Endothelial cell of umbilical vein (primary cell): ENCODE results near the gene CEP250. TPM values are rescaled to one million over a fixed set of nuclear protein-coding genes. Genes with fewer than 3 reads are reported as not detected.
A peak's percentile ranks its signal among the peaks of the same experiment; 100 is the strongest.

ENCODE experiments used
- BruUV-seq: library from RNA; stranded (reverse); fragments of 400-500 nt; replicated peaks from 2 replicates; lab custom pipeline; 2021; lab: Mats Ljungman, UMichigan
- CTCF ChIA-PET: fragments of 300-600, 350-600 bp; sonication (Branson Sonifier 250); formaldehyde crosslinking; loops from one replicate; lab custom pipeline; 2021; ENCODE audit warnings: antibody characterized with exemption, inconsistent platforms; lab: Charles Lee
- POLR2A ChIA-PET: fragments of 300-600, 350-600 bp; sonication (Branson Sonifier 250); formaldehyde crosslinking; loops from one replicate; lab custom pipeline; 2021; ENCODE audit warnings: antibody characterized with exemption, inconsistent platforms; lab: Charles Lee
- DNase-seq: peaks from one replicate; pipeline ENCODE4 v3.0.0-alpha.2; 2011; ENCODE audit warnings: low read depth, low spot score
- FAIRE-seq: peaks from 2 replicates; lab custom pipeline; 2011; peaks lifted over from hg19 to GRCh38; lab: Jason Lieb, UNC
- H2AFZ ChIP-seq: 2 replicates; pipeline ENCODE4 v1.6.0; 2012; ENCODE audit warnings: low read depth, low read length, control low read depth, inconsistent platforms
- H3K27ac ChIP-seq: 2 replicates; pipeline ENCODE4 v1.5.1; 2011; ENCODE audit warnings: low read depth, mild to moderate bottlenecking, control low read depth, low read length, moderate library complexity; ENCODE audit not compliant: insufficient read depth
- H3K27me3 ChIP-seq, 2 experiments: 2 replicates each; pipeline versions ENCODE4 v1.6.0 to v1.6.1; 2011; ENCODE audit warnings: low read length in 2 of 2, mixed read lengths in 1 of 2; ENCODE audit not compliant: control insufficient read depth in 2 of 2, insufficient read depth in 2 of 2
- H3K36me3 ChIP-seq, 2 experiments: 2 replicates in 1 of 2; 3 replicates in 1 of 2; pipeline ENCODE4 v1.5.1; 2011; ENCODE audit warnings: low read length in 2 of 2, mild to moderate bottlenecking in 1 of 2, moderate library complexity in 1 of 2; ENCODE audit not compliant: control insufficient read depth in 2 of 2, insufficient read depth in 2 of 2; ENCODE audit errors: extremely low read depth in 1 of 2
- H3K4me1 ChIP-seq: 3 replicates; pipeline ENCODE4 v1.5.1; 2011; ENCODE audit warnings: mild to moderate bottlenecking, low read length; ENCODE audit not compliant: control insufficient read depth, insufficient read depth; ENCODE audit errors: extremely low read depth
- H3K4me2 ChIP-seq: 2 replicates; pipeline ENCODE4 v1.6.1; 2011; ENCODE audit warnings: low read length, control low read depth, mixed read lengths; ENCODE audit not compliant: insufficient read depth
- H3K4me3 ChIP-seq, 3 experiments: fragments of 200-600 bp in 1 of 3; sonication (generic), shearing (Covaris generic) in 1 of 3; replicated peaks in 1 of 3; 2 replicates each; pipeline ENCODE4 v1.5.1; 2011 to 2016; ENCODE audit warnings: control low read depth in 3 of 3, low read length in 3 of 3, mild to moderate bottlenecking in 2 of 3, inconsistent platforms in 1 of 3, low read depth in 1 of 3, moderate library complexity in 1 of 3; ENCODE audit not compliant: insufficient read depth in 1 of 3
- H3K79me2 ChIP-seq: 2 replicates; pipeline ENCODE4 v1.6.0; 2012; ENCODE audit warnings: low read length, inconsistent platforms; ENCODE audit not compliant: control insufficient read depth, insufficient read depth
- H3K9ac ChIP-seq: replicated peaks from 2 replicates; pipeline ENCODE3; 2011; ENCODE audit warnings: low read length, control low read depth; ENCODE audit not compliant: insufficient read depth; ENCODE audit errors: extremely low read depth
- H3K9me1 ChIP-seq: replicated peaks from 3 replicates; pipeline ENCODE4 v1.6.0; 2011; ENCODE audit warnings: mild to moderate bottlenecking, low read length; ENCODE audit not compliant: control insufficient read depth, insufficient read depth; ENCODE audit errors: extremely low read depth
- H3K9me3 ChIP-seq: replicated peaks from 2 replicates; pipeline ENCODE4 v1.5.1; 2012; ENCODE audit warnings: low read length, inconsistent platforms; ENCODE audit not compliant: control insufficient read depth, insufficient read depth
- H4K20me1 ChIP-seq: replicated peaks from 2 replicates; pipeline ENCODE3; 2011; ENCODE audit warnings: mild to moderate bottlenecking, low read length; ENCODE audit not compliant: control insufficient read depth, insufficient read depth; ENCODE audit errors: extremely low read depth
- EZH2 ChIP-seq: IDR thresholded peaks from 2 replicates; pipeline ENCODE4 v1.6.1; 2012; ENCODE audit warnings: borderline replicate concordance, low read depth, mild to moderate bottlenecking, moderate library complexity, low read length, inconsistent platforms; ENCODE audit not compliant: severe bottlenecking
- FOS ChIP-seq: IDR thresholded peaks from 2 replicates; pipeline ENCODE4 v1.6.1; 2011; ENCODE audit warnings: mild to moderate bottlenecking, low read length, moderate library complexity, borderline replicate concordance; ENCODE audit not compliant: insufficient read depth
- GATA2 ChIP-seq: IDR thresholded peaks from 2 replicates; pipeline ENCODE4 v1.7.0; 2011; ENCODE audit warnings: low read depth, mild to moderate bottlenecking, moderate library complexity, mixed read lengths, low read length; ENCODE audit not compliant: insufficient read length, insufficient read depth
- JUN ChIP-seq: IDR thresholded peaks from 2 replicates; pipeline ENCODE4 v1.6.1; 2011; ENCODE audit warnings: borderline replicate concordance, low read depth; ENCODE audit not compliant: insufficient read length, insufficient read depth
- MYC ChIP-seq: IDR thresholded peaks from one replicate; pipeline ENCODE4 v1.6.1; 2011; ENCODE audit warnings: mild to moderate bottlenecking, low read depth, low read length
- POLR2A ChIP-seq: IDR thresholded peaks from 2 replicates; pipeline ENCODE4 v1.6.1; 2012; ENCODE audit warnings: low read depth, mild to moderate bottlenecking, control low read depth, low read length
- POLR2AphosphoS5 ChIP-seq: IDR thresholded peaks from 2 replicates; pipeline ENCODE4 v1.6.1; 2012; ENCODE audit warnings: low read depth, mild to moderate bottlenecking, control low read depth, low read length, moderate library complexity; ENCODE audit not compliant: insufficient read depth
- dilution Hi-C: fragments of 300-500 bp; cut with MboI; formaldehyde crosslinking; loops from one replicate; pipeline ENCODE4 v1.15.0; 2019; ENCODE audit warnings: low sequenced_read_pairs; ENCODE audit not compliant: extremely low pct_ligation_motif_present
- intact Hi-C: fragments of 100-400 bp; cut with micrococcal nuclease; formaldehyde crosslinking; loops from one replicate; pipeline ENCODE4 v1.10.0; 2022
- polyA plus RNA-seq, 4 experiments: library from polyadenylated mRNA; depleted of rRNA in 3 of 4; stranded (reverse) in 3 of 4; unstranded in 1 of 4; fragments of >200 nt; gene quantifications; 2 replicates each; pipeline versions ENCODE4 v1.2.1 to v1.2.3, GENCODE V29; 2011 to 2012; ENCODE audit warnings: missing spikeins in 1 of 4
- total RNA-seq: library from RNA; stranded (reverse); gene quantifications from 2 replicates; pipeline ENCODE4 v1.2.3, GENCODE V29; 2021
- TF ChIP-seq, protein P1 (sequence below), 2 donors: IDR thresholded peaks; 1 replicate in 1 of 2; 2 replicates in 1 of 2; pipeline ENCODE4 v1.5.1; 2011; ENCODE audit warnings: low read length in 2 of 2, mild to moderate bottlenecking in 2 of 2, moderate library complexity in 2 of 2, control low read depth in 1 of 2, inconsistent platforms in 1 of 2, low read depth in 1 of 2; ENCODE audit not compliant: insufficient read depth in 1 of 2; ENCODE audit errors: extremely low read depth in 1 of 2
- TF ChIP-seq, protein P2 (sequence below): IDR thresholded peaks from 2 replicates; pipeline ENCODE4 v1.6.1; 2011; ENCODE audit not compliant: insufficient read depth, insufficient read length

The CEP250 gene
- total and polyA plus RNA-seq, 2 donors (not counting 3 experiments of a cell fraction or from before 2014, with no cell fraction given): 5.3 to 58.9 TPM

DNA sequence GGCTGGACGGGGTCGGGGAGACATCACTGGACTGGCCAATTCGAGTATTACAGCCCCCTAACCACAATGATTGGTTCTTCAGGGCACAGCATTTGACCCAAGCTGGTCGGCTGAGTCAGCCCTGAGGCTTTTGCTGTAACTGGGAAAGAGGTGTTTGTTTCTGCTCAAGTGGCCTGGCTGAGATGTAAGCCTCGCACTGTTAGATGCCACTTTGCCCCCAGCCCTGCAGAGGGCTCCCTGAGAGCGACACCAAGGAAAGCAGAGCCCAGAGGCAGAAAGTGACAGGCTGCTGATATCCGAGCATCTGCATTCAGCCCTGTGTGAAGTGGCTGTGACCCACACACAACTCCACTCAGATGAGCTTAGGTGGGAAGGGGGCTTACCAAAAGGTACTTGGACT is 105.9 kb downstream of the CEP250 start:
- no peak overlapping the region for H3K4me3 ChIP-seq
- no peaks in the 10 kb centered on the region for H4K20me1 ChIP-seq
- DNase-seq: peak; percentile 30
- H3K9me3 ChIP-seq: no peaks in the 10 kb centered on the region
- no peak overlapping the region for H2AFZ ChIP-seq
- CTCF ChIA-PET: interaction anchor here (1.2 kb wide), 1 partner anchor 58 kb away, joined by 5 read pairs; no protein-coding TSS in a partner anchor
- H3K27me3 ChIP-seq: no peaks in the 10 kb centered on the region
- H3K4me2 ChIP-seq: no peak overlapping the region
- H3K79me2 ChIP-seq: no peaks in the 10 kb centered on the region
- BruUV-seq: no TSS peak
- intact Hi-C loops: no loop called here
- H3K27ac ChIP-seq: no peak overlapping the region
- no peaks in the 10 kb centered on the region for H3K4me1 ChIP-seq
- H3K36me3 ChIP-seq: peaks cover 0 to 12% of the 10 kb centered on the region in 2 experiments
- dilution Hi-C loops: no loop called here
- TF ChIP-seq EZH2: no peak
- TF ChIP-seq, protein P1, sequence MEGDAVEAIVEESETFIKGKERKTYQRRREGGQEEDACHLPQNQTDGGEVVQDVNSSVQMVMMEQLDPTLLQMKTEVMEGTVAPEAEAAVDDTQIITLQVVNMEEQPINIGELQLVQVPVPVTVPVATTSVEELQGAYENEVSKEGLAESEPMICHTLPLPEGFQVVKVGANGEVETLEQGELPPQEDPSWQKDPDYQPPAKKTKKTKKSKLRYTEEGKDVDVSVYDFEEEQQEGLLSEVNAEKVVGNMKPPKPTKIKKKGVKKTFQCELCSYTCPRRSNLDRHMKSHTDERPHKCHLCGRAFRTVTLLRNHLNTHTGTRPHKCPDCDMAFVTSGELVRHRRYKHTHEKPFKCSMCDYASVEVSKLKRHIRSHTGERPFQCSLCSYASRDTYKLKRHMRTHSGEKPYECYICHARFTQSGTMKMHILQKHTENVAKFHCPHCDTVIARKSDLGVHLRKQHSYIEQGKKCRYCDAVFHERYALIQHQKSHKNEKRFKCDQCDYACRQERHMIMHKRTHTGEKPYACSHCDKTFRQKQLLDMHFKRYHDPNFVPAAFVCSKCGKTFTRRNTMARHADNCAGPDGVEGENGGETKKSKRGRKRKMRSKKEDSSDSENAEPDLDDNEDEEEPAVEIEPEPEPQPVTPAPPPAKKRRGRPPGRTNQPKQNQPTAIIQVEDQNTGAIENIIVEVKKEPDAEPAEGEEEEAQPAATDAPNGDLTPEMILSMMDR (IDR thresholded peaks at IDR 0.05; ENCODE audit: extremely low read depth in 1 of 2, insufficient read depth in 1 of 2, low read depth in 1 of 2, low read length in 2 of 2): peak; percentile 9 to 32
- TF ChIP-seq JUN: no peak
- FAIRE-seq: no peak
- POLR2A ChIA-PET: no interaction called here
- H3K9ac ChIP-seq: no peak overlapping the region
- no peaks in the 10 kb centered on the region for H3K9me1 ChIP-seq

DNA sequence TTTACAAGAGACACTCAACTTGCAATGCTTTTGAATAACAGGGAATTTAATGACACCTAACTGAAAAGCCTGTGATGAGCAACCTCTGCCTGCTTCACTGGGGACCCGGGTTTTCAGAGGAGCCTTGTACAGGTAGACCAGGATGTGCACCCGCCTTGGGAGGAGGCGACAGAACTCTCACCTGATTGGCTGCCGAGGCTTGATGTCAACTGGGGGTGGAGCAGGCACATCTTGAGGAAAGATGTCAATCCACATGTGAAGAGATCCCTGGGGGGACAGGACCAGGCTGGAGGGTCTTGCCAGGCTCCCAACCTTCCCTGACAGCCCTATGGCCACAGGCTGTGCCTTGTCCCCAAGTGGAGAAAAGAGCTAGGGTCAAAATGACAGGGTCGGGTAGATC is 106.3 kb downstream of the CEP250 start:
- Histone ChIP-seq H3K36me3 (peaks cover 0 to 8% of the 10 kb centered on the region in 2 experiments), H3K27ac (no peak overlapping the region), H4K20me1 (no peaks in the 10 kb centered on the region), H3K9me3 (no peaks in the 10 kb centered on the region), H3K9me1 (no peaks in the 10 kb centered on the region), H3K79me2 (no peaks in the 10 kb centered on the region), H3K4me1 (no peaks in the 10 kb centered on the region), H3K4me2 (no peak overlapping the region), H3K9ac (no peak overlapping the region), H2AFZ (no peak overlapping the region), H3K27me3 (no peaks in the 10 kb centered on the region), H3K4me3 (no peak overlapping the region)
- TF ChIP-seq POLR2A: no peak
- TF ChIP-seq POLR2AphosphoS5: no peak
- TF ChIP-seq MYC: no peak
- no peak for TF ChIP-seq EZH2
- no peak for TF ChIP-seq GATA2
- TF ChIP-seq FOS: no peak
- TF ChIP-seq JUN: no peak
- TF ChIP-seq, protein P1 (IDR thresholded peaks at IDR 0.05; ENCODE audit: extremely low read depth in 1 of 2, insufficient read depth in 1 of 2, low read depth in 1 of 2, low read length in 2 of 2): no peak
- TF ChIP-seq, protein P2, sequence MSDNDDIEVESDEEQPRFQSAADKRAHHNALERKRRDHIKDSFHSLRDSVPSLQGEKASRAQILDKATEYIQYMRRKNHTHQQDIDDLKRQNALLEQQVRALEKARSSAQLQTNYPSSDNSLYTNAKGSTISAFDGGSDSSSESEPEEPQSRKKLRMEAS: no peak
- POLR2A ChIA-PET: no interaction called here
- no TSS peak for BruUV-seq
- DNase-seq (no peak), FAIRE-seq (no peak)
- intact Hi-C loops: no loop called here
- dilution Hi-C loops: no loop called here
- CTCF ChIA-PET: no interaction called here
